Left renal cortex interstitium (tissue), 4 donors: ENCODE measurements around the gene DPYSL3. TPM values are rescaled to one million over a fixed set of nuclear protein-coding genes. Genes with fewer than 3 reads are reported as not detected.

ENCODE experiments used
- DNase-seq, 4 donors: peaks; one replicate each; pipeline ENCODE4 v3.0.0-alpha.2; 2013; ENCODE audit warnings: low read depth in 4 of 4, low spot score in 2 of 4, missing footprints in 1 of 4
- polyA plus RNA-seq, 4 donors: library from polyadenylated mRNA; unstranded; fragments of 120-200 nt; gene quantifications; one replicate each; pipeline ENCODE4 v1.2.1, GENCODE V29; 2013; ENCODE audit not compliant: insufficient read length in 4 of 4

DPYSL3 gene
- polyA plus RNA-seq, 4 donors, result 30.1 to 36.2 (median 35.9) TPM

GRCh38 chr5:147410496-147411358 is 99.1 kb downstream of the DPYSL3 start:
- peak in 2 of 4 donors; percentile 20 to 38 for DNase-seq

- DNase-seq, result no peak
Observed at GRCh38 chr5:147408980-147409379, 100.9 kb downstream of the DPYSL3 start.

DNA sequence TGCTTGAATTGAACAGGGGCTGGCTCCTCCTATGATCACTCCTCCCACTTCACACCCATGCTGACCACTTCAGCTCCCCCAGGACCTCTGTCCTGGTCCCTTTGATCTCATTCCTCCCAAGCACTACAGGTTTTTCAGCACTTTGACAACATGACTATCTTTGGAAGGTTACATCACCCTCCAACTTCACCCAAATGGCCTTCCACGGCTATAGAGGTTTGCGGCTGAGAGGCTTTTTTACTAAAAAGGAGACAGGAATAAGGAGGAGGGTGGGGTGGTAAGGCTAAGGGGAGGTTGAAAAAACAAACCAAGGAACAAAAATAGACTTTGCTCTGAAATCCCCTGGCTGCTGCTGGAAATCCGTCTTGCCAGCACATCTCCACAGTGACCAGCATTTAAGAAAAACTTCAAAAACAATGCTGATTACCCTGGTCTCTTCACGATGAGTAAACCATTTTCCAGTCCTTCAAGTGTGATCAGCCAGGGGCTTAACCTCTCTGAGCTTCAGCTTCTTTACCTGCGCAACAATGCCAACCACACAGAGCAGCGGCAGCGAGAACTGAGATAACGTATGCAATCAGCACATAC is 102.7 kb downstream of the DPYSL3 start:
- no peak for DNase-seq

DNA sequence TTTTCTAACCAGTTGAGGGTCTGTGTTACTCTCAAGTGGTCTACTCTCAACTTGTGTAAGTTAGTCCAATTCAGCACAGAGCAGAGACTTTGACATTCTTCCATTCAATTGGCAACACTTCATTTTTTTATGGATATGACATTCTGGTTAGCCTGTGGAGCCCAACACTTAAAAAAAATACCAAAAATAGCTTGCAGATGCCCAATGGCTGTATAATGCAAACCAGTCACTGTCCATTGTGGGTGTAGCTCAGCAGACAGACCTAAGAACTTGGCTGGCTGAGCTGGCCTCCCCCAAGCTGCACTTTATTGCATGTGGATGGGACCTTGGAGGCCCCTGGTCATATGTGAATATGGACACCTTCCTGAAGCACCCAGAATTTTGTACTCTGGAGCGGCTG is 103.2 kb downstream of the DPYSL3 start:
- DNase-seq, result no peak

DNA sequence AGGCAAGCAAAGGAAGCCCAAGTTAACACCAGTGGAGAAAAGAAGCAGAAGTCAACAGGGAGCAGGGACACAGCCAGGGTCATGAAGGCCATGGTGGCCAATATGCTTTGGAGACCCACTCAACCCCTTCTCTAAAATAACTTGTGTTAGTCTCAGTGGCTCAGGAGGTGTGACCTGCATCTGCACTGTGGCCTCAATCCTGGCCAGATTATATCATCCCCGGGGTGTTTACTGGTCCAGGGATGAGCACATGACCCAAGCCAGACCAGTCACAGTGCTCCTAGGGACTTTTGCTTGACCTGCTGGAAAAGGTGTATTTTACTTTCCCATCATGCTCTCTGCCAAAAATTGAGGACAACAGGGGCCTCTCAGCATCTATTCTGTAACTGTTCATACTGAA is 105.2 kb downstream of the DPYSL3 start:
- DNase-seq, result no peak

GRCh38 chr5:147403651-147404640 is 105.9 kb downstream of the DPYSL3 start:
- DNase-seq, result no peak

DNA sequence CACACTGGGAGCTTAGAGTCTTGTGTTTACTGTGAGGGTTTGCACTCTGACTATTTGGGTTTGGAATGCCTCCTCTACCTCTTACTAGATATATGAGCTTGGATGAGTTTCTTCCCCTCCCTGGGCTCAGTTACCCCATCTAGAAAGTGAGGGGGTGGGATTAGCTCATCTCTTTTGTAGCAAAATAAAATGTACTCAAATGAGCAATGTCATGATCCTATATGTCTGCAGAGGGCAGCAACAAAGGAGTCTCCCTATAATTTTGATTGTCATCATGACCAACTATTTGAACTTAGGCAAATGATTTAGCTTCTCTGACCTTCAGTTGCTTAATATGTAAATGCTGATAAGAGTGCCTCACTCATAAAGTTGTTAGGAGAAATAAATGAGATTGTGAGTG is 109.0 kb downstream of the DPYSL3 start:
- DNase-seq, result no peak

DNA sequence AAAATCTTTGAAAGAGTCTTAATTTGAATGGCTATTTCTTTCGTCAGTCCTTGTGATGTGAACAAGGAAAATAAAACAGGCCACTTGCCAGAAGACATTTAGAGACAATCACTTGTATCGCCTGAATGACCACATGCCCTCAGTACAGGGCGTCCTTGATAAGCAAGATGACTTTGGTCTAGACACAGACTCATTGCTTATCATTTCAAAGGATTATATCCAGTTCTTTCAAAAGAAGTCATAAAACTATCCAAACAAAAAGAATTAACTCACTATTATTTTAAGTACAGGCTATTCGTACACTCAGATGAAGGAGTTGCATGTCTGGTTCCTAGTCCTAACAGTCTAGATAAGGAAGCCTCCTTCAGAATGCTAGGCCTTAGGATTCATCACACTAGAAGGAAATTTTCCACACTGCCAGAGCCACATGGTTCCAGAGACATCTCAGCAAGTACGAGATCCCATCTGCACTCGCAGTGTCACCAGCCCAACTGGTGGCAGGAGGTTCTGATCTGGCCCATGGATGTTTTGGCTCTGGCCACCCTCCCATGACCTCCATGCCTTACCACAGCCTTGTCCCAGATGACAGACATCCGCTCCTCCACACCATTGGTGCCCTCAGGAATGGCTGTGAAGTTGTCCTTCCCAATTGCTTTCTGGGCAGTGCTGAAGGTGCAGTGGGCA is 109.6 kb downstream of the DPYSL3 start:
- DNase-seq, result no peak

- DNase-seq, result no peak
Observed at GRCh38 chr5:147398860-147399259, 111.0 kb downstream of the DPYSL3 start.

GRCh38 chr5:147397616-147398015 is 112.3 kb downstream of the DPYSL3 start:
- no peak for DNase-seq

- no peak for DNase-seq
Observed at GRCh38 chr5:147396070-147396823, 113.6 kb downstream of the DPYSL3 start.

DNA sequence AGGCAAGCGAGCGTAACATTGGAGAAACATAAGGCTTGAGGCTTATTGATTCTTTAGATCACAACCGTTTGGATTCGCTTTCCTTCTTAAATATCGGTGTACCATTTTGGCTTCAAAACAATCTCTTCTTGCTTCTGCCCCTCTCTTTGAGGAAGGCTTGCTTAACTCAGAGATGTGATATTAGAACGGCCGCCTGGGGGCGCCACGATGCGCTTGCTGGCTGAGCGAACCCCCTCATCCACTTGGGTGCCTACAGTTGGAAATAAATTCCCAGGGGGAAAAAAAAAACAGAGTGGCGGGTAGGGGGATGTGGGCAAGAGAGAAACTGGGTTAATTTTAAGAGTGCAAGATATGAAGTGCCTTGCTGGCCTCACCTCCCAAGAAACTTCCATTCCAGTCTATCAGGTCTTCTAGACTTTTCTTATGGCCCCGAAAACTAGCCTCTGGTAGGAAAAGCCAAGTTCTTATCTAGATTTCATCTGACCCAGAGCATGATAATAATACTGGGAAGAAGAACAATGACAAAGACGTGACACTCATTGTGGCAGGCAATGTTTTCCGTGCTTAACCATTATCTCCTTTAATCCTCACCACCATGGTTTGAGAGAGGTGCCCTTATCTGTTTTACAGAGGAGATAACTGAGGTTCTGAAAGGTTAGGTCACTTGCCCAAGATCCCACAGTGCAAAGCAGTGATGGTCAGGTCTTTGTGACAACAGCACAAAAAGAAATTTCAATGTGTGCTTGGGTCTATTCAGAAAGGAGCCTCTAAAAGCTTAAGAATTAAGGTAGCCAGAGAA is 115.8 kb downstream of the DPYSL3 start:
- no peak for DNase-seq

GRCh38 chr5:147391781-147392180 is 118.1 kb downstream of the DPYSL3 start:
- no peak for DNase-seq

DNA sequence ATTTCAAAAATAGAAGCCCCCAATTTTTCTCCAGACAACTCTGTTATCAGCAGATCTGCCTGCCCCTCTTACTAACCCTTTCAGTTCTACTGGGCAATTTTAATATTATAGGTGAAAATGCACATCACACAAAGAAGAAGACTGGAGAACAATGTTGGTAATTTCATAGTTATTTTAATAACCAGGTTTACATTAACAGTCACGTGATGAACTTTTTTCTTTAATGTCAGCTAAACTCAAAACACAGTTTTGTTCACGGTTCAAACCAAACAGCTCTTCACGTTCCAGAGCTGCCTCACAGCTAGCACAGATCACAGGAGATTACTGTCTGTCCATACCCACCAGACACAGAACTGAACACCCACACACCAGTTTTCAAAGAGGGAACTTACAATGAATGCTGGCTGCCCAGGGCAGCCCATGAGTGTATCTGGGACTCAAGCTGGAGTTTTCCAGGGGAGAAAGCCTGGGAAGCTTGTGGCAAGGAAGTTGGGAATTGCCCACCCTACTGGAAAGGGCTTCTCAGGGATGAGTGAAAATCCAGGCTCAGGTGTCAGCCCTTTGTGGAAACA is 119.1 kb downstream of the DPYSL3 start:
- no peak for DNase-seq

GRCh38 chr5:147388184-147389108 is 121.4 kb downstream of the DPYSL3 start:
- no peak for DNase-seq

DNA sequence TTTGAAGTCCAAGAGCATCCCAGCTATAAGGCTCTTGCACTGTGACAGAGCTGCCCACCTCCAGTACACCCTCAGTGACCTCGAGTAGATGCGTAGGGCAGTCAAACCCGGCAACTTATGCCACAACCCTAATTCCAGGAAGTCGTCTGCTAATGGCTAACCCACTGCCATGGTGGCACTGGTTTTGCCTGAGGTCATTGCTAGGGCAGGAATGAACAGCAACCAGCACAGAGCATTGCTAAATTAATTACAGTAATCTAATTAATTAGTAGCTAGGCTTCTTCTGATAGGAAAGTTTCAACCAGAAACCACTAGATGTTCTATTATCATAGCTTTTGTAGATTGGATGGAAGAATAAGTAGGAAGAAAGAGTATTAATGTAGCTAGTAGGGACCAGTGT is 122.8 kb downstream of the DPYSL3 start:
- DNase-seq, result no peak
